Islet precursor cell (in vitro differentiated cells): ENCODE measurements around the gene ALG1L2.
"Not testable (repeated sequence)": the region's sequence is repeated elsewhere in the genome, so short reads cannot be mapped to it uniquely, and the experiment has no call there.

Experiments used
- DNase-seq: peaks from one replicate; pipeline ENCODE4 v3.0.0-alpha.2; 2018

The ALG1L2 gene

GRCh38 chr3:130136337-130136736 is 54.7 kb downstream of the ALG1L2 start:
- not testable (repeated sequence) for DNase-seq

GRCh38 chr3:130137685-130138084 is 56.1 kb downstream of the ALG1L2 start:
- not testable (repeated sequence) for DNase-seq

- DNase-seq = not testable (repeated sequence)
Observed at GRCh38 chr3:130138992-130139391, 57.4 kb downstream of the ALG1L2 start.

- peak; percentile 74 for DNase-seq
Observed at GRCh38 chr3:130140756-130141155, 59.1 kb downstream of the ALG1L2 start.

- not testable (repeated sequence) for DNase-seq
Observed at GRCh38 chr3:130143648-130144327, 62.2 kb downstream of the ALG1L2 start.

- DNase-seq = not testable (repeated sequence)
Observed at GRCh38 chr3:130144328-130144650, 62.7 kb downstream of the ALG1L2 start.

- not testable (repeated sequence) for DNase-seq
Observed at GRCh38 chr3:130145456-130145855, 63.8 kb downstream of the ALG1L2 start.

GRCh38 chr3:130146465-130146864 is 64.8 kb downstream of the ALG1L2 start:
- DNase-seq = not testable (repeated sequence)
